Rectal smooth muscle tissue (tissue), 1 donor: ENCODE measurements around the gene LRRC40.

Experiments
- H3K27ac ChIP-seq: one replicate; pipeline ENCODE4 v1.7.0; 2013; ENCODE audit warnings: low read depth, low read length, inconsistent platforms
- H3K27me3 ChIP-seq: one replicate; pipeline ENCODE4 v1.7.0; 2013; ENCODE audit warnings: low read length; ENCODE audit not compliant: control insufficient read depth, insufficient read depth
- H3K36me3 ChIP-seq: one replicate; pipeline ENCODE4 v1.7.0; 2013; ENCODE audit warnings: low read length; ENCODE audit not compliant: control insufficient read depth, insufficient read depth
- H3K4me1 ChIP-seq: one replicate; pipeline ENCODE4 v1.7.0; 2013; ENCODE audit warnings: low read length; ENCODE audit not compliant: control insufficient read depth, insufficient read depth
- H3K4me3 ChIP-seq: one replicate; pipeline ENCODE4 v1.7.0; 2013; ENCODE audit warnings: low read length
- H3K9ac ChIP-seq: one replicate; pipeline ENCODE4 v1.7.0; 2013; ENCODE audit warnings: low read length

The LRRC40 gene

GRCh38 chr1:70146488-70146887 lies 58.9 kb downstream of the LRRC40 start:
- H3K9ac ChIP-seq, result no peak overlapping the region
- no peaks in the 10 kb centered on the region for H3K36me3 ChIP-seq
- no peak overlapping the region for H3K4me3 ChIP-seq
- no peak overlapping the region for H3K27ac ChIP-seq
- no peaks in the 10 kb centered on the region for H3K27me3 ChIP-seq
- H3K4me1 ChIP-seq, result no peaks in the 10 kb centered on the region

GRCh38 chr1:70143048-70143659 lies 62.2 kb downstream of the LRRC40 start:
- Histone ChIP-seq H3K9ac (no peak overlapping the region), H3K27ac (no peak overlapping the region), H3K27me3 (no peaks in the 10 kb centered on the region), H3K4me1 (peaks cover 8% of the 10 kb centered on the region), H3K4me3 (no peak overlapping the region), H3K36me3 (no peaks in the 10 kb centered on the region)

GRCh38 chr1:70142075-70142474 lies 63.3 kb downstream of the LRRC40 start:
- Histone ChIP-seq H3K36me3 (no peaks in the 10 kb centered on the region), H3K9ac (no peak overlapping the region), H3K27me3 (no peaks in the 10 kb centered on the region), H3K4me1 (peaks cover 8% of the 10 kb centered on the region), H3K4me3 (no peak overlapping the region), H3K27ac (no peak overlapping the region)

- H3K9ac ChIP-seq, result no peak overlapping the region
- H3K27me3 ChIP-seq, result no peaks in the 10 kb centered on the region
- H3K4me1 ChIP-seq, result peaks cover 8% of the 10 kb centered on the region
- H3K27ac ChIP-seq, result no peak overlapping the region
- H3K4me3 ChIP-seq, result no peak overlapping the region
- H3K36me3 ChIP-seq, result no peaks in the 10 kb centered on the region
Observed at GRCh38 chr1:70140894-70141293, 64.5 kb downstream of the LRRC40 start.

- Histone ChIP-seq H3K27ac (no peak overlapping the region), H3K4me3 (no peak overlapping the region), H3K27me3 (no peaks in the 10 kb centered on the region), H3K9ac (no peak overlapping the region), H3K4me1 (peaks cover 8% of the 10 kb centered on the region), H3K36me3 (no peaks in the 10 kb centered on the region)
Observed at GRCh38 chr1:70140343-70140742, 65.0 kb downstream of the LRRC40 start.

- Histone ChIP-seq H3K4me3 (no peak overlapping the region), H3K27me3 (no peaks in the 10 kb centered on the region), H3K36me3 (no peaks in the 10 kb centered on the region), H3K27ac (no peak overlapping the region), H3K9ac (no peak overlapping the region), H3K4me1 (no peaks in the 10 kb centered on the region)
Observed at GRCh38 chr1:70134148-70134547, 71.2 kb downstream of the LRRC40 start.

GRCh38 chr1:70117046-70117445 lies 88.3 kb downstream of the LRRC40 start:
- Histone ChIP-seq H3K4me3 (no peak overlapping the region), H3K36me3 (no peaks in the 10 kb centered on the region), H3K9ac (no peak overlapping the region), H3K27me3 (no peaks in the 10 kb centered on the region), H3K4me1 (no peaks in the 10 kb centered on the region), H3K27ac (no peak overlapping the region)

GRCh38 chr1:70115315-70115714 lies 90.1 kb downstream of the LRRC40 start:
- Histone ChIP-seq H3K36me3 (no peaks in the 10 kb centered on the region), H3K9ac (no peak overlapping the region), H3K27ac (no peak overlapping the region), H3K27me3 (no peaks in the 10 kb centered on the region), H3K4me1 (no peaks in the 10 kb centered on the region), H3K4me3 (no peak overlapping the region)

- no peaks in the 10 kb centered on the region for H3K36me3 ChIP-seq
- H3K4me3 ChIP-seq, result no peak overlapping the region
- no peak overlapping the region for H3K27ac ChIP-seq
- H3K27me3 ChIP-seq, result no peaks in the 10 kb centered on the region
- no peak overlapping the region for H3K9ac ChIP-seq
- no peaks in the 10 kb centered on the region for H3K4me1 ChIP-seq
Observed at GRCh38 chr1:70112838-70113237, 92.5 kb downstream of the LRRC40 start.

- Histone ChIP-seq H3K4me3 (no peak overlapping the region), H3K4me1 (no peaks in the 10 kb centered on the region), H3K9ac (no peak overlapping the region), H3K36me3 (no peaks in the 10 kb centered on the region), H3K27me3 (no peaks in the 10 kb centered on the region), H3K27ac (no peak overlapping the region)
Observed at GRCh38 chr1:70109241-70109640, 96.1 kb downstream of the LRRC40 start.

- Histone ChIP-seq H3K36me3 (no peaks in the 10 kb centered on the region), H3K27me3 (no peaks in the 10 kb centered on the region), H3K9ac (no peak overlapping the region)
Observed at GRCh38 chr1:70103770-70104169, 101.6 kb downstream of the LRRC40 start.

GRCh38 chr1:70101774-70102173 lies 103.6 kb downstream of the LRRC40 start:
- no peak overlapping the region for H3K27ac ChIP-seq

More at GRCh38 chr1:70103770-70104169, 101.6 kb downstream of the LRRC40 start:
- H3K4me1 ChIP-seq, result no peaks in the 10 kb centered on the region
- no peak overlapping the region for H3K4me3 ChIP-seq
- H3K27ac ChIP-seq, result no peak overlapping the region

GRCh38 chr1:70101231-70101630 lies 104.1 kb downstream of the LRRC40 start:
- H3K27me3 ChIP-seq, result no peaks in the 10 kb centered on the region
- no peaks in the 10 kb centered on the region for H3K4me1 ChIP-seq
- no peaks in the 10 kb centered on the region for H3K36me3 ChIP-seq
- H3K27ac ChIP-seq, result no peak overlapping the region
- H3K4me3 ChIP-seq, result no peak overlapping the region
- no peak overlapping the region for H3K9ac ChIP-seq

More at GRCh38 chr1:70101774-70102173, 103.6 kb downstream of the LRRC40 start:
- no peaks in the 10 kb centered on the region for H3K36me3 ChIP-seq
- no peaks in the 10 kb centered on the region for H3K4me1 ChIP-seq
- H3K4me3 ChIP-seq, result no peak overlapping the region
- H3K27me3 ChIP-seq, result no peaks in the 10 kb centered on the region
- H3K9ac ChIP-seq, result no peak overlapping the region
